ENCODE results near the gene MBD2. TPM values are rescaled to one million over a fixed set of nuclear protein-coding genes. Genes with fewer than 3 reads are reported as not detected.

Gene MBD2
- total RNA-seq, 2 experiments from 2014 or later: 39.2 to 176 TPM

GRCh38 chr18:54165450-54165849, 59.0 kb downstream of the MBD2 start:
- ChIA-PET POLR2A (interaction anchor here (1.0 to 1.1 kb wide), 3 partner anchors 8 to 137 kb away, joined by 3 to 4 read pairs (median 3); no protein-coding TSS in a partner anchor), CTCF (ENCODE audit: unreplicated experiment) (no interaction called here)
- peaks cover 16% of the 10 kb centered on the region for H3K4me1 ChIP-seq (ENCODE audit: insufficient read depth, low read length, poor library complexity, severe bottlenecking)
- no peak overlapping the region for H3K4me2 ChIP-seq (ENCODE audit: low read length)
- H3K79me2 ChIP-seq (ENCODE audit: insufficient read depth, low read depth, low read length): peaks cover 43% of the 10 kb centered on the region
- H4K20me1 ChIP-seq (ENCODE audit: insufficient read depth, low read length): no peaks in the 10 kb centered on the region
- H3K27ac ChIP-seq (ENCODE audit: low read depth, low read length, poor library complexity, severe bottlenecking): no peak overlapping the region
- no peak overlapping the region for H3K4me3 ChIP-seq (ENCODE audit: low read depth, low read length, poor library complexity, severe bottlenecking)
- H3K9me2 ChIP-seq (ENCODE audit: insufficient read depth, low read length): no peaks in the 10 kb centered on the region
- H3K9me3 ChIP-seq (ENCODE audit: low read length): no peaks in the 10 kb centered on the region
- no peak for TF ChIP-seq EZH2phosphoT487 (IDR thresholded peaks at IDR 0.05; ENCODE audit: borderline replicate concordance, low read depth, low read length)
- no peak for TF ChIP-seq CTCF (conservative IDR thresholded peaks at IDR 0.05; ENCODE audit: low read length)
- BruUV-seq (replicated peaks): no TSS peak
- no peak overlapping the region for H2AFZ ChIP-seq (ENCODE audit: low read length)
- intact Hi-C loops (cut with micrococcal nuclease; ENCODE audit: unreplicated experiment): no loop called here
- H3K36me3 ChIP-seq (ENCODE audit: insufficient read depth, low read length): peaks cover 92% of the 10 kb centered on the region
- DNase-seq (ENCODE audit: low spot score): no peak

DNA sequence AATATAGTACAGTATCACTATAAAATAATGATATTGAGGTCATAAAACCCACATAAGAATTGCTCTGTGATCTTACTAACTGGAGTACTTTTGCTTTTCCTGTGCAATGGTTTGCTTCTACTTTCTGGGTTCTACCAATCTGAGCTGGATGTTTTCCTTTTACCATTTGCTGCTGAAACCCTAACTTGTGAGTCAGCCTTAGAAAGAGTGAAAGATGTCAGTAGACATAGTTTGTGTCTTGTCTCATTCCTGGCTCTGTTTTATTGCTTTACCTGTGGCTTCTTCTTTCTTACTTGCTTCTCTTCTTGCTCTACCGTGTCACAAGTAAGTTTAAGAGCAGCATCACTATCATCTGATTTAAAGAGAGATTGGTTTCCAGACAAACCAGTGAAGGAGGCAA, 61.0 kb downstream of the MBD2 start:
- ChIA-PET POLR2A (no interaction called here), CTCF (ENCODE audit: unreplicated experiment) (no interaction called here)

More for the DNA sequence above, 61.0 kb downstream of the MBD2 start:
- TF ChIP-seq EZH2phosphoT487 (IDR thresholded peaks at IDR 0.05; ENCODE audit: borderline replicate concordance, low read depth, low read length): no peak
- TF ChIP-seq CTCF (conservative IDR thresholded peaks at IDR 0.05; ENCODE audit: low read length): no peak
- H3K4me1 ChIP-seq (ENCODE audit: insufficient read depth, low read length, poor library complexity, severe bottlenecking): peaks cover under 1% of the 10 kb centered on the region
- H2AFZ ChIP-seq (ENCODE audit: low read length): no peak overlapping the region
- peaks cover 92% of the 10 kb centered on the region for H3K36me3 ChIP-seq (ENCODE audit: insufficient read depth, low read length)
- H3K9me2 ChIP-seq (ENCODE audit: insufficient read depth, low read length): no peaks in the 10 kb centered on the region
- H3K4me3 ChIP-seq (ENCODE audit: low read depth, low read length, poor library complexity, severe bottlenecking): no peak overlapping the region
- DNase-seq (ENCODE audit: low spot score): no peak
- no peak overlapping the region for H3K4me2 ChIP-seq (ENCODE audit: low read length)
- intact Hi-C loops (cut with micrococcal nuclease; ENCODE audit: unreplicated experiment): no loop called here
- H4K20me1 ChIP-seq (ENCODE audit: insufficient read depth, low read length): no peaks in the 10 kb centered on the region
- no peak overlapping the region for H3K27ac ChIP-seq (ENCODE audit: low read depth, low read length, poor library complexity, severe bottlenecking)
- peaks cover 26% of the 10 kb centered on the region; the same call in 1 of the 2 replicates for H3K79me2 ChIP-seq (ENCODE audit: insufficient read depth, low read depth, low read length)
- no TSS peak for BruUV-seq (replicated peaks)
- H3K9me3 ChIP-seq (ENCODE audit: low read length): no peaks in the 10 kb centered on the region
